Right hindlimb (tissue), 1 donor: Measurements from ENCODE around the gene VPS13D.
"Not testable (repeated sequence)": the region's sequence is repeated elsewhere in the genome, so short reads cannot be mapped to it uniquely, and the experiment has no call there.

ENCODE experiments used
- DNase-seq: peaks from one replicate; pipeline ENCODE4 v3.0.0-alpha.2; 2018

The VPS13D gene

DNA sequence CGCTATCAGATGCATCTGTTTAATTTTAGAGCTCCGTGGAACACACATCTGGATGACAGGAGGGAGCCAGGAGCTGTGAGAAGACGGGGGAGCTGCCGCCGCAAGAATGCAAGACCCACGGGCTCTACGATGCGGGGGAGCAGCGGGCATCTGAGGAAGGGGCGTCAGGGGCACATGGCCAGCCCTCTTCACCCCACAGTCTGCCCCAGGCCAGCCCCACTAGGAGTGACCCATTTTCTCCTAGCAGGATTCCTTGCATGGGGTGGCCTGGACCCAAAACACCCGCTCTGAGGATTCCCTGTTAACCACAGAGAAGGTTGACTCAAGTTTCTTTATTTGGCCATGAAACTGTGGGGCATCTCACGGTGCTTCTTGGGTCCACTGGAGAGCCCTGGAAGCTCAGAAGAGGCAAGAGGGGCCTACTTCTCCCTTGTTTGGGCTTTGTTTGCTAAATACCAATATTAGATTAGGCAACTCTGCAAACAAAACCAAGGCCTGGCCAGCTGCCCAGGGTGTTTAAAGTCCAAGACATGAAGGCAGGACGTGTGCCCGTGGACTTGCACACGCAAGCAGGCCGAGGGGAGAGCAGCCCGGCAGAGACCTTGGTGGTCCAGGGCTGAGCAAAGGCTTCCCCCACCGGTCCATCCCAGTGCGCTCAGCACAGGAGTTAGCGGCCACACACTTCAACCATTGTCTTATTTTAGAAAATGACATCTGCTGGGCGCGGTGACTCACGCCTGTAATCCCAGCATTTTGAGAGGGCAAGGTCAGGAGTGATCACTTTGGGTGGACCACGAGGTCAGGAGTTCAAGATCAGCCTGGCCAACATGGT, 298.4 kb downstream of the VPS13D start:
- no peak for DNase-seq

GRCh38 chr1:12529640-12530174, 299.9 kb downstream of the VPS13D start:
- no peak for DNase-seq

GRCh38 chr1:12530462-12531178, 300.8 kb downstream of the VPS13D start:
- no peak for DNase-seq

GRCh38 chr1:12531179-12531499, 301.3 kb downstream of the VPS13D start:
- no peak for DNase-seq

- DNase-seq = no peak
Measured at GRCh38 chr1:12532405-12533315, 302.8 kb downstream of the VPS13D start.

- DNase-seq = no peak
Measured at GRCh38 chr1:12536023-12536639, 306.3 kb downstream of the VPS13D start.

DNA sequence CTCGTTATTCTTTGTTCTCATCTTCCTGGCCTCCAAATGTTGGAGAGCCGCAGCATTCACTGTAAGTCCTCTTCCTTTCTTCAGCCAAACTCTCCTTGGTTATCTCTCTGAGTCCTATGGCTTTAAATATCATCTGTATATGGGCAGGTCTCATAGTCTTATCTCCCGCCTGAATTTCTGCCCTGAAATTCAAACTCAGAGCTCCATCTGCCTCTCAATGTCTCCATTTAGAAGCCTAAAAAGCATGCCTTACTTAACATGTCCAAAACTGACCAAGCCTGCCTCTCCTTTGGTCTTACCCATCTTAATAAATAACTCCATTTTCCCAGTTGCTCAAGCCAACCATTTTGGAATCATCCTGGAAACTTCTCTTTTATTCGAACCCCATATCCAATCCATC, 307.5 kb downstream of the VPS13D start:
- DNase-seq = no peak

GRCh38 chr1:12537906-12538461, 308.2 kb downstream of the VPS13D start:
- no peak for DNase-seq

DNA sequence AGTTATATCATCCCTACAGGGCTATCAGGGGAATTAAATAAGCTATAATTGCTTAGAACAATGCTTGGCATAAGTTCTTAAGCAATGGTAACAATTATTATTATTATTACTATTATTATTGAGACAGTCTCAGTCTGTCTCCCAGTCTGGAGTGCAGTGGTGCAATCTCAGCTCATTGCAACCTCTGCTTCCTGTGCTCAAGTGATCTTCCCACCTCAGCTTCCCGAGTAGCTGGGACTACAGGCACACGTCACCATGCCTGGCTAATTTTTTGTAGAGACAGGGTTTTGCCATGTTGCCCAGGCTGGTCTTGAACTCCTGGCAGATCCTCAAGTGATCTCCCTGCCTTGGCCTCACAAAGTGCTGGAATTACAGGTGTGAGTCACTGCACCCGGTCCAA, 308.7 kb downstream of the VPS13D start:
- DNase-seq = not testable (repeated sequence)

GRCh38 chr1:12539320-12539704, 309.5 kb downstream of the VPS13D start:
- no peak for DNase-seq

DNA sequence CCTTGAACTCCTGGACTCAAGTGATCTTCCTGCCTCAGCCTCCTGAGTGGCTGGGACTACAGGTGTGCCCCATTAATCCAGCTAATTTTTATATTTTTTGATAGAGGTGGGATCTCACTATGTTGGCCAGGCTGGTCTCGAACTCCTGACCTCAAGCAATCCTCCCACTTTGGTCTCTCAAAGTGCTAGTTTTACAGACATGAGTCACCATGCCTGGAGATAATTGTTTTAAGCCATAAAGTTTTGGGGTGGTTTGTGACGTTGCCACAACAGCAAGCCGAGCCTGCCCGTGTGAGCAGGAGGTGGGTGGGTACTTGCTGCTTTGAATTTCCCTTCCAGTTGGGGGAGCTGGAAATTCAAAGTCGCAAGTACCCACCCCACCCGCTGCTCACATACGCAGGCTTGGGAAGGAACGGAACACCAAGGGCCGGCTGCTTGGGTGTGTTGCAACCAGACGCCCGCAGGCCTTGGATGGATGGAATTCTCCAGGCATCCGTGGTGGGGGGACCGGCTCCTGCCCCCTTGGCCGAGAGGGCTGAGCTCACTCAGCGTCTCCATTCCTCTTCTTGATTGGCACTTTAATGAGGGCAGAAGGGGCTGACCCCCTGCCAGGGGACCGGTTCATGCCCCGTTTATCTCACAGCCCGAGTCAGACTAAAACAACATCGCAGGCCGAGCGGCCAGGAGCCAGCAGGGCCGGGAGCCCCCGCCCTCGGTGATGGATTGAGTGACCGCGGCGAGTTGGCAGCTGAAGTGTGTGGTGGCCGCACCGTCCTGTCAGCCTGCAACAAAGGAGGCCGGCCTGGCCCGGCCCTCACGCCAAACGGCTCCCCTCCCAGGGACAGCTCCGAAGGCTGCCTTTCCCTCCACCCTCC, 310.1 kb downstream of the VPS13D start:
- peak; percentile 83 for DNase-seq

- DNase-seq = no peak
Measured at GRCh38 chr1:12540580-12541273, 310.9 kb downstream of the VPS13D start.

- peak; percentile 76 for DNase-seq
Measured at GRCh38 chr1:12541274-12542137, 311.7 kb downstream of the VPS13D start.

- no peak for DNase-seq
Measured at GRCh38 chr1:12542138-12542465, 312.3 kb downstream of the VPS13D start.

DNA sequence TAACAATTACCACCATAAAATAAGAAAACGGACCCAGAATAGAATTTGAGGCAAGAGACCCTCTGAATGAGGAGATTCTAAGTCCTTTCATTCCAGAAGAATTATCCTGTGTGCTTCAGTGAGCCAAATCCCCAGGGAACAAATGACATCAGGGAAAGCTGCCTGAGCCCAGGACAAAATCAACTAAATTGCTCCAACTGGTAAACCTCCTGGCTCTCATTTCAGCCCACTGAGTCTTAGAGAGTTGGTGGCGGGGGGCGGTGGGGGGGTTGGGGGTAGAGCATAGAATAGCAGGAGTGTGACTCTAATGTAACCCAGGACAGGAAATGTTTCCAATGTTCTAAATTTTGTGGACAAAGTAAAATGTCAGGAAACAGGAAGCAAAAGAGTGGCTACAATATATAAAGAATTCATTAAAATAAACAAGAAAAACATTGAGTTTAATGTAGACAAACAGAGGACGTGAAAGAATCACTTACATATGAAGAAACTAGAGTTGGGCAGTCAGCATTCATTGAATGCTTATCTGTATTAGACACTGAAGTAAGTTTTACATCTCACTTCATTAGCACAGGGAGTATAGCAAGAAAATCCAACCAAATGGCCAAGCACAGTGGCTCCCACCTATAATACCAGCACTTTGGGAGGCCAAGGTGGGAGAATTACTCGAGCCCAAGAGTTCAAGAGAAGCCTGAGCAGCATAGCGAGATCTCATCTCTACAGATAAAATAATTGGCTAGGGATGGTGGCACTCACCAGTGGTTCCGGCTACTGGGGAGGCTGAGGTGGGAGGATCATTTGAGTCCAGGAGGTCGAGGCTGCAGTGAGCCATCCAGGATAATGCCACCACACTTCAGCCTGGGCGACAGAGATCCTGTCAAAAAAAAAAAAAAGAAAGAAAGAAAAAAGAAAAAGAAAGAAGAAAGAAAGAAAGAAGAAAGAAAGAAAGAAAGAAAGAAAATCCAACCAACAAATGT, 313.1 kb downstream of the VPS13D start:
- DNase-seq = no peak

DNA sequence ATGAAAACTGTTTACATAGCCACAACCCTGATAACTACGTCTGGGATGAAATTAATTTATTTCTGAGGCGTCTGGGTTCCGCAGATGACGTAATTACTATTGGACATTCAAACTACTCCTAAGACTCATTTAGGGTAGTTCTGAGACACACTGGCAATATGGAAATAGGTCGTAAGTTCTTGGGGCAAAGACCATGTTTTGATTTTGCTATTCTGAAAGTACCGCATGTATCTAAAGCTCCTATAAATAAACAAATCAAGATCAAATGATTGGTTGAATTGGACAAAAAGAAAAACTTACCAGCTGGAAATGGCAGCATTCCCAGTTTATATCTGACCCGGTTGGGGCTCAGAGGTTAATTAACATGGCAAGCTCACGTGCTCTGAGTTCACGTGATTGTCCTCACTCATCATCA, 313.9 kb downstream of the VPS13D start:
- no peak for DNase-seq

- no peak for DNase-seq
Measured at GRCh38 chr1:12544357-12544756, 314.5 kb downstream of the VPS13D start.

- DNase-seq = no peak
Measured at GRCh38 chr1:12544992-12545391, 315.2 kb downstream of the VPS13D start.
